OCI-M2 (cell line): ENCODE results near the gene MYO1A.
"Not testable (repeated sequence)": the region's sequence is repeated elsewhere in the genome, so short reads cannot be mapped to it uniquely, and the experiment has no call there.

Source experiments
- DNase-seq: peaks from one replicate; lab custom pipeline; 2025; ENCODE audit not compliant: unreplicated experiment; lab: John Stamatoyannopoulos, UW

MYO1A gene

DNA sequence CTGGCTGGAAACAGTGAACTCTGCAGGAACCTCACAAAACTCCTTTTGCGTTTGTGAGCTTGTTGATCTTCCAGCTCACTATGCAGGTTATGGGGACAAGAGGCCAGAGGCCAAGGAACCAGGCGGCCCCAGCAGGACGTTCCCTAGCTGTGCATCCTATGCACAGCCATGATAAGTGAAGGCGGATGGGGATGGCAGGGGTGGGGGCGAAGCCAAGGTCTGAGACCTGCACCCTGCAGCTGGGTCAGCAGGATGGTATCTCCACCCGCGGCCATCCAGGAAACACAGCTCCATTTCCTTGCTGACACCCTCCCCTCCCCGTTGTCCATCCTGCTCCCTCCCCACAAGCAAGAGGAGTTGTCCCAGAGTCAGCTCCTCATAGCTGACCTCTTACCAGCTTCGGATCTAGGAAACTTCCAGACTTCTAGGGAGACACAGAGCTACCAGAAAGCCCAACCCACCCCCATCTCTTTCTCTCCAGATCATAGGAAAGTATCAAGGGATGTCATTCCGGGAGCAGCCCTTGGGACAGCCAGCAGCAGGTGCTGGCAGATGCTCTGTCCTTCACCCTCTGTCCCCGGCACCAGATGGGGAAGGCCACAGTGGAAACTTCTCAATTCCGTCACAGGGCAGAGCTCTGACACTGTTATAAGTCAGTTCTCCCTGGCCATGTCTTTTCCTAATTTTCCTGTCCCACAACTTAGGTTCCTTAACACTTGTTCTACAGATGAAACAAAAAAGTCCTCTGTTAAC is 53.0 kb downstream of the MYO1A start:
- DNase-seq = no peak

DNA sequence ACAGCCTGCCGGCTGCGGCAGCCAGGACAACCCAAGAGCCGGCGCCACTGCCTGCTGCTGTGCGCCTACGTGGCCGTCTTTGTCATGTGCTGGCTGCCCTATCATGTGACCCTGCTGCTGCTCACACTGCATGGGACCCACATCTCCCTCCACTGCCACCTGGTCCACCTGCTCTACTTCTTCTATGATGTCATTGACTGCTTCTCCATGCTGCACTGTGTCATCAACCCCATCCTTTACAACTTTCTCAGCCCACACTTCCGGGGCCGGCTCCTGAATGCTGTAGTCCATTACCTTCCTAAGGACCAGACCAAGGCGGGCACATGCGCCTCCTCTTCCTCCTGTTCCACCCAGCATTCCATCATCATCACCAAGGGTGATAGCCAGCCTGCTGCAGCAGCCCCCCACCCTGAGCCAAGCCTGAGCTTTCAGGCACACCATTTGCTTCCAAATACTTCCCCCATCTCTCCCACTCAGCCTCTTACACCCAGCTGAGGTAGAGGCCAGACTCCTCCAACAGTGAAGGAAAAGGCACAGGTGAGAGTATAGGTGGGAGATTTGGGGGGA is 53.9 kb downstream of the MYO1A start:
- DNase-seq = no peak

DNA sequence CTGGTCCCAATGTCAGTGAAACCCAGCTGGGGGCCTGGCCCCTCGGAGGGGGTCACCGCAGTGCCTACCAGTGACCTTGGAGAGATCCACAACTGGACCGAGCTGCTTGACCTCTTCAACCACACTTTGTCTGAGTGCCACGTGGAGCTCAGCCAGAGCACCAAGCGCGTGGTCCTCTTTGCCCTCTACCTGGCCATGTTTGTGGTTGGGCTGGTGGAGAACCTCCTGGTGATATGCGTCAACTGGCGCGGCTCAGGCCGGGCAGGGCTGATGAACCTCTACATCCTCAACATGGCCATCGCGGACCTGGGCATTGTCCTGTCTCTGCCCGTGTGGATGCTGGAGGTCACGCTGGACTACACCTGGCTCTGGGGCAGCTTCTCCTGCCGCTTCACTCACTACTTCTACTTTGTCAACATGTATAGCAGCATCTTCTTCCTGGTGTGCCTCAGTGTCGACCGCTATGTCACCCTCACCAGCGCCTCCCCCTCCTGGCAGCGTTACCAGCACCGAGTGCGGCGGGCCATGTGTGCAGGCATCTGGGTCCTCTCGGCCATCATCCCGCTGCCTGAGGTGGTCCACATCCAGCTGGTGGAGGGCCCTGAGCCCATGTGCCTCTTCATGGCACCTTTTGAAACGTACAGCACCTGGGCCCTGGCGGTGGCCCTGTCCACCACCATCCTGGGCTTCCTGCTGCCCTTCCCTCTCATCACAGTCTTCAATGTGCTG is 54.6 kb downstream of the MYO1A start:
- DNase-seq = no peak

DNA sequence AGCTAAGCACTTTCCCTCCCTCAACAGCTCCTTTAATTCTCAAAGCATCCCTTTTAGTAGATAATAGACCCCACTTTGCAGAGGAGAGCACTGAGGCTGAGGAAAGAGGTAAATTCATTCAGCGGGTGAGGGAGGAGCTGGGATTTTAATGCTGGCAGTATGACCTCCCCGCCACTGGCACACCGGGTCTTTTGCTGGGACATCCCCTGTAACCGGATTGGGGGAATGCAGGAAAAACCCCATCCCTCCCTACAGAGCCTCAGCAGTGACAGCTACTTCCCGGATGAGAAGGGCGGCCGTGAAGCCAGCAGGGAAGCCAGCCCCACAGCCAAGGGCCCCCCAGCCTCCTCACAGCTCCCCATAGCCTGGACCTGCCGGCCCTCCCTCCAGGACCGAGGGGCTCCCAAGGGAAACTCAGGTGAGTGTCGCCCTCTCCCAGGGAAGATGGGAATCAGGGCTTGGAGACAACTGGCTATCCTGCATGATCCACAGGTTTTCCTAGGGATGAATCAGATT is 55.6 kb downstream of the MYO1A start:
- DNase-seq = no peak

DNA sequence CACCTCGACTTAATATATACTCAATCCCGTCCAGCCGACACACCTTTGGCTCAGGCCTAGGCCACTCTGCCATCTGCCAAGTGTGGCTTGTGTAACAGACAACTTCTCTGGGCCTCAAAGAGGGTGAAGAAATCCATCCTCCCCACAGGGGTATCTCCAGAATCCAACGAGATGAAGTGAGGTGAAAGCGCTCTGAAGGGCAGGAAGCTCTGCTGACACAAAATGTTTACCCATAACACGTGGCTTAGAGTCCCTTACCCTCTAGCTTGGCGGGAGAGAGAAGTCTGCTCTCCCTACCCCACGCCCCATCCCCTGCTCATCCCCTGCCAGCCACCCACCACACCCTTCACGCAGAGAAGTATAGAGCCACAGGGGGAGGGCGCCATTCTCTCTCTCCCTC is 56.6 kb downstream of the MYO1A start:
- no peak for DNase-seq

DNA sequence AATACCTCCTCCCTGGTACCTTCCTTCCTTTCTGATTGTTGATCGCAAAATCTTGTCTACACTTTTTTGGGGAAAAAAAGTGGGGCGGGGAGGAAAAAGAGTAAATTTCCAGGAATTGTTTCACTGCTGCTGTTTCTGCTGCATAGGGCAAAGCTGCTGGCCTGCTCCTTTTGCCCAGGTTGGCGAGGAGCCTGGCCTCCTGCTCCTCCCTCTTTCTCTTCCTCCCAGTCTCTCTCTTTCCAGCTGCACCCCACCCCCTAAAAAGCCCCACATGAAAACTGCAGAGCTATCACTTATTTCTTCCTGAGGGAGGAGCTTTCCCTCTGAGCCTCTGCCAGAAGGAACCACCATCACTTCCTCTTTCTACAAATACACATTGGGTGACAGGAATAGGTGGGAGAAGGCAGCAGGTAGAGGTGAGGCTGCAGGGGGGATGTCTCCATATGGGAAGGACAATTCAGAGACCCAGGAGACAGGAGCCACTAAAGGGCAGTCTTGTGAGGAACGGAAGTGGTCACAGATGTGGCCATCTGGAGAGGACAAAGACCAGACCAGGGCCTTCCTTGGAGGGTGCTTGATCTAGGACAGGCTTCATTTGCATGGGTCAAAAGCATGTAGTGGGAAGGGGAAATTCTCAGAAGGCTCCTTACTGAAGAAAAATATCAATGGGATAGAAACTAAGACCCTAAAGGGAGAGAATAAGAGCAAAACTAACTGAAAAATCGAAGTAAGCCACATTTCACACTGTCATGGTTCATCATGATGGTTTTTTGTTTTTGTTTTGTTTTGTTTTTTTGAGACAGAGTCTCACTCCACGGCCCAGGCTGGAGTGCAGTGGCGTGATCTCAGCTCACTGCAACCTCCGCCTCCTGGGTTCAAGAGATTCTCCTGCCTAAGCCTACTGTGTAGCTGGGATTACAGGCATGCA is 58.3 kb downstream of the MYO1A start:
- DNase-seq = no peak

DNA sequence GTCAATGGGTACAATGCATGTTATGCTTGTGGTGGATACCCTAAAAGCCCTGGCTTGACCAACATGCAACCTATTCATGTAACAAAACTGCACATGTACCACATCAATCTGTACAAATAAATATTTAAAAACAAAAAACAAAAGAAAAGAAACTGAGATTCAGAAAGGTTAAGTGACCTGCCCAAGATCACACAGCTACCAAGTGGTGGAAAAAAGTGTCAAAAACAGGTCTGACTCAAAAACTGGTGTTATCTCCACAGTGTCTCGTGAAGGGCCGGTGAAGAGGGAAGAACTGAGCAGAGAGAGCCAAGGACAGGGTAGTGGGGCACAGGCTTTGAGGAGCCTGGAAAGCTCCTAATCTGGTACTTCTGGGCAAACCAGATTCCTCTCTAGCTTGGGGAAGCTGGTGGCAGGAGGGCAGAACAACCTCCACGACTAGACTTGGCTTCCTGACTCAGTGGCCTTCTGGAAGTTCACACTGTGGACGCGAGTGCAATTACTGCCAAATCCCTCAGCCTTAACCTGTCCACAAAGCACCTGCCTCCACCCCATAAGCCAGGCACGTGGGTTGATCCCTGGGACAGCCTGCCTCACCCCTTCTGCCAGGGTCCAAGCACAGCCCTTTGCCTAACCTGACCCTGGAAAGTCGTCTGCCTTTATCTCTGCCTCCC is 59.1 kb downstream of the MYO1A start:
- no peak for DNase-seq

DNA sequence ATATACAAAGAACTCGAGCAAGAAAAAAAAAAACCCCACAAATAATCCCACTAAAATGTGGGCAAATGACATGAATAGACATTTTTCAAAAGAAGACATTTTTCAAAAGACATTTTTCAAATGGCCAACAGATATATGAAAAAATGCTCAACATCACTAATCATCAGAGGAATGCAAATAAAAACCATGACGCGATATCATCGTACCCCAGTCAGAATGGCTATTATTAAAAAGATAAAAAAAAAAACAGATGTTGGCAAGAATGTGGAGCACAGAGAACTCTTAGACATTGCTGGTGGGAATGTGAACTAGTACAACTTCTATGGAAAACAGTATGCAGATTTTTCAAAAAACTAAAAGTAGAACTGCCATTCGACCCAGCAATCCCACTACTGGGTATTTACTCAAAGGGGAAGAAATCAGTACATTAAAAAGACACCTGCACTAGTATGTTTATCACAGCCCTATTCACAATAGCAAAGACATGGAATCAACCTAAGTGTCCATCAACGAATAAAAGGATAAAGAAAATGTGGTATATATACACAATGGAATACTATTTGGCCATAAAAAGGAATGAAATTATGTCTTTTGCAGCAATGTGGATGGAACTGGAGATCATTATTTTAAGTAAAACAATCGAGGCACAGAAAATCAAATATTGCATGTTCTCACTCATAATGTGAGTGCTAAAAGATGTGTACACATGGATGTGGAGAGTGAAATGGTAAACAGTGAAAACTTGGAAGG is 59.9 kb downstream of the MYO1A start:
- DNase-seq = no peak

DNA sequence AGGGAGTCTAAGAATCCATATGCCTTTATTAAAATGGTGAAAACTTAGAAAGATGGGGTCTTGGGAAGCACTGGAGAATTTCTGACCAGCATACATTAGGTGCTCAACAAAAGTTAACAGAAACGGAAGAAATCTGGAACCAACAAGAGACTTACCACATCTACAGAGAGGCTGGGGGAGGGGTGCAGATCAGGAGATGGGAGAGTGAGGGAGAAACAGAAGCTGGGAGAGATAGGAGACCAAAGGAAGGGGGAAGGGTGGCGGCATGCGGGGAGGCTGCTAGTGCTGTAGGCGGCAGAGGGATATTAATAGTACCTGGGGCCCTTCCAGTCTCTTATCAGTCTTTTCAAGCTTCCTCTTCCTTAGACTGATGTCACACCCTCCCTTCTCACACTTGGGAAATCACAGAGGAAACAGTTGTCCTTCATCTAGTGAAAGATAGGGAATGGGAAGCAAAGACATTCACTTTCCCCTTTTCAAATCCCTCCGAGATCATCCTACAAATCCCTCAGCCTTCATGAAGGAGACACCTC is 61.7 kb downstream of the MYO1A start:
- peak; percentile 36 for DNase-seq

DNA sequence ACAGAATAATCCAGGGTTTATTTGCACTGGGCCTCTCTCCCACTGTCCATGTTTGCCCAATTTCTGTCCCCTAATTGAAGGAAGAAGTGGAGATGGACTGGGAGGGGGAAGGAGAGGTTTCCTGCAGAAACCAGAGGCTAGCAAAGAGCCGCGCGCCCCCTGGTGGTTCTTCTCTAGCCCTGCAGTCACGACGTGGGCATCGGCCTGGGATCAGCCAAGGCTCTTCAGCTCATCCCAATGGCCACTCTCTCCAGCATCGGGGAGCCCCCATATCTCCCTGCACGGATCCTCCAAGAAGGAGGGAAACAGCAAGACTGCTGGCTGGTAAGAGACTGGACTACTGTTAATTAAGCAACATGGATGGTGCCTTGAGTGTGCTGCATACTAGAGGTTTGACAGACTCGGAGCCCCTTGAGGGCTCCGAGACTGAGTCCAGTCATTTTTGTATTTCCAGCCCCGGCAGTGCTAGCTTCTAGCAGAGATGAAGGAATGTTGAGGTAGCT is 62.3 kb downstream of the MYO1A start:
- DNase-seq = peak; percentile 52

DNA sequence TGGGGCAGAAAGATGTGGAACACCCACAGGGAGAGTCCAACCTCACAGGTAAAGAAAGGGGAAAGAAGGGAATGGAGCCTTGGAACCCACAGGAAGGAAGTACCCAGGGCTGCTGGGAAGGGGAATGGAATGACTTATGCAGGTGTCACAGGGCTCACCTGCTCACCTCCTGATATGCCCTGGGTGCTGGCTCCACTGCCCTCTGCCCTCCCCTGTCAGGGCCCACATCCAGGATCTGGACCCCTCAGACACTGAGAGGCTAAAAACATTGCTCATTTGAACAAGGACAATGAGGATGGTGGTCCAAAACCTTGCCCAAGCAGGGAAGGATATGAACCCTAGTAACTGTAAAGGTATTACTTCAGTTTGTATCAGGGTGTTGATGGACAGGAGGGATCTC is 62.9 kb downstream of the MYO1A start:
- no peak for DNase-seq

DNA sequence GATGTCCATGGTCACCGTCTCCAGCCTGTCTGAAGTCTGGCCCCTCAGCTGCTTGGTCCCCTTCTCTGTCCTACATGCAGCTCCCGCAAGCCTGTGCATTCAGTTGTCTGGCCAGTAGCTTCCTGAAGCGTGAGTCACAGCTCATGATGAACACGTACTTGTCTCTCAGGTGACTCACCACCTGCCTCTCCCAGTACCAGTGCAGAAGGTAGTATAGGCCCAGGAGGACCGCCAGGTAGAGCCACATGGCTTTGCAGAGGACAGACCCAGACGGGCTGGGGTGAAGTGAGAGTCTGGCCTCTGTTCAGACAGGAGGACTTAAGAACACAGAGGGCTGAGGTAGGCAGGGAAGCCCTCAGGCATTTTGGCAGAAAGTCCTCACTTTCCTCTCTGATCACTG is 64.2 kb downstream of the MYO1A start:
- DNase-seq = not testable (repeated sequence)

DNA sequence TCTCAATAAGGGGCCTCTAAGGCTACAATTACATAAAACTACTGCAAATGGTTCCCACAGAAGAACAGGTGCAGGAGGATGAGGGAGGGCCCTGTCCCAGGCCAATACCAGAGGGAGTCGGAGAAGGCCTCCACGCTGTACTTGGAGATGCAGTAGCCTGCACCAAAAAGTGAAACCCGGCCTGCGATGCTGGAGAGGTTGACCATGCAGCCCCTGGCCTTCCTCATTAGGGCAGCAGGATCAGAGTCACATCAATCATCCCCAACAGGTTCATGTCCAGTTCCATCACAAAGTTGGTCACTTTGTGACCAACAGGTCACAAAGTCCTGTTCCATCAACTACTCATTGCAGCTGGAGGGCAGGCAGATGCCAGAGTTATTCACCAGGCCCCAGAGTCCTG is 66.5 kb downstream of the MYO1A start:
- no peak for DNase-seq

DNA sequence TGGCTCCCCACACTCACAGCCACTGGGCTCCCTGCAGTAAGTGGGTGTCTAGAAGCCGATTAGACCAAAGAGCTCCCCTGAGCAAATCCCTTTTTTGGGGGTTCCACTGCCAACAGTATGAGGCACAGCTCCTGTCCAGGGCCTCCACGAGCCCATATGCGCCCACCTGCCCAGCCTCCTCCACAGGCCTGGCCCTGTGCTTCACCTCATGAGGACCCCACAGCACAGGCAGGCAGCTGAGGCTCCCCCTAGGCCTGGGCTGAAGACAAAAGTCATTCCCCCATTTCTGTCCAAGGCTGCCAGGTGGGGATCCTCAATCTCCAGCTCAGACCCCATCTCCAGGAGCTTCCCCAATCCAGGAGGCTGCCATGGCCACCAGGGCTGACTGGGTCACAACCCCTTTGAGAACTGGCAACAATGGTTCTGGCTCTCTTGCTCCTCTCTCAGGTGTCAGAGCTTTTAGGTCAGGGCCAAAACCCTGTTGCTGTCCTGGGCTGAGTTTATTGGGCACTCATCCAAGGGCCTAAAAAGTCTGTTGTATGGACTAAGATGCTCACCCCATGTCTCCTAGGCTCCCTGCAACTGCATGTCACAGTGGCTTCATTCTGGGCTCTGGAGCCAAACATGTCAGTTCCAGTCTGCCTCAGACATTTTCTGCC is 67.2 kb downstream of the MYO1A start:
- DNase-seq = not testable (repeated sequence)

DNA sequence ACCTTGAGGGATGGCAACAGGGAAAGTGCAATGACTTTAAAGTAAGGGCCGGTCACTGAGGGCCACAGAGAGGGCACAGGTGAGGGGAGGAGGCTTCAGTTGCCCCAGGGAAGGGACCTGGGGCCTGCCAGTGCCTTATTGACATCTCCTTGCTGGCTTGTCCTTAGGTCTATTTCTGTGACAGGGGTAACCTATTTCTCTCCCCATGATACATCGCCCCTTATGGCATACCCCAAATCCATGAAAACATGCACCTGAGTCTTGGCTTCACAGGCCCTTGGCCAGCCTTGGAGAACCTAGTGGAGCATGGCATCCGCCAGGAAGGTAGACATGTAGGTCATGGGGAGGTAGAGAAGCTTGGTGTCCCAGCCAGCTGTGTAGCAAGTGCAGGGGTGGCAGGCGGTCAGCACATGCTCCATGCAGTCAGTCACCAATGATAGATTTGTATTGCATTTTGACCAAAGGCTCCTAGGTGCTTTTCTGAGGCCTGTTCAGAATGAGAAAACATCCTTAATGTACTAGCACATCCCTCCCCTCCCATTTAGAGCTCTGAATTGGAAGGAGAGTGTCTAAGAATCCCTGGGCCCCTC is 68.9 kb downstream of the MYO1A start:
- DNase-seq = no peak

DNA sequence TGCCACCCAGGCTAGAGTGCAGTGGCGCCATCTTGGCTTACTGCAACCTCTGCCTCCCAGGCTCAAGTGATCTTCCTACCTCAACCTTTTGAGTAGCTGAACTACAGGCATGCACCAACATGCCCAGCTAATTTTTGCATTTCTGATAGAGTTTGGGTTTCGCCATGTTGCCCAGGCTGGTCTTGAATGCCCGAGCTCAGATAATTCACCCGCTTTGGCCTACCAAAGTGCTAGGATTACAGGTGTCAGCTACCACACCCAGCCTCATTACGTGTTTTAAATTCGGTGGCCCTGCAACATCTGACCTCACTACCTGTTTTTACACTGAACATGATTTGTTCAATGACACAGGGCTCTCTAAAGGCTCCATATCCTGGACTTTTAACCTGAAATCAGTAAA is 69.7 kb downstream of the MYO1A start:
- DNase-seq = no peak

DNA sequence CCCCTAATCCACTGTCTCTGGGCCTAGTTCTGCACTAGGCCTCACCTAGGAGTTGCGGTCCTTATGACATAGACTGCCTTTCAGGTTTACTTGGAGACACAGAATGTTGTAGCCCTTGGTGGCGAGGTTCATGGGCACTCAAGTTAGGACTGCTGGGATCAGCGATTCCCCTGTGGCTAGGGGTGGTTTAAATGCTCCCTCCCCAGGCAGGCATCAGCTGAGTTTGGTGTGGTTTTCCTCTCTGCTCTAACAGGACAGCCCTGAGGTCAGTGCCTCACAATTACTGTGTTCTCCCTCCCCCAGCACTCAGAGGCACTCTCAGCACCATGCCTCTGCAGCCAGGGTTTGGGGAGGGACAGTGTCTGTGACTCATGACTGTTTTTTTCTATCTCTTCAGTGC is 70.3 kb downstream of the MYO1A start:
- DNase-seq = no peak
